Astrocyte of the spinal cord (primary cell): ENCODE data around the gene AZGP1.
"Not testable (repeated sequence)": the region's sequence is repeated elsewhere in the genome, so short reads cannot be mapped to it uniquely, and the experiment has no call there.

Experiments
- DNase-seq: peaks from one replicate; pipeline ENCODE4 v3.0.0; 2011; ENCODE audit warnings: low read depth, low spot score
- H3K4me3 ChIP-seq: 2 replicates; pipeline ENCODE4 v1.5.1; 2011; ENCODE audit warnings: low read depth, mild to moderate bottlenecking, low read length, moderate library complexity
- CTCF ChIP-seq: IDR thresholded peaks from 2 replicates; pipeline ENCODE4 v1.5.1; 2012; ENCODE audit warnings: low read depth, mild to moderate bottlenecking, low read length, inconsistent platforms
- in situ Hi-C: cut with HindIII; loops from 2 replicates; pipeline ENCODE4 v1.10.0; 2017; ENCODE audit warnings: low sequenced_read_pairs

AZGP1 gene

DNA sequence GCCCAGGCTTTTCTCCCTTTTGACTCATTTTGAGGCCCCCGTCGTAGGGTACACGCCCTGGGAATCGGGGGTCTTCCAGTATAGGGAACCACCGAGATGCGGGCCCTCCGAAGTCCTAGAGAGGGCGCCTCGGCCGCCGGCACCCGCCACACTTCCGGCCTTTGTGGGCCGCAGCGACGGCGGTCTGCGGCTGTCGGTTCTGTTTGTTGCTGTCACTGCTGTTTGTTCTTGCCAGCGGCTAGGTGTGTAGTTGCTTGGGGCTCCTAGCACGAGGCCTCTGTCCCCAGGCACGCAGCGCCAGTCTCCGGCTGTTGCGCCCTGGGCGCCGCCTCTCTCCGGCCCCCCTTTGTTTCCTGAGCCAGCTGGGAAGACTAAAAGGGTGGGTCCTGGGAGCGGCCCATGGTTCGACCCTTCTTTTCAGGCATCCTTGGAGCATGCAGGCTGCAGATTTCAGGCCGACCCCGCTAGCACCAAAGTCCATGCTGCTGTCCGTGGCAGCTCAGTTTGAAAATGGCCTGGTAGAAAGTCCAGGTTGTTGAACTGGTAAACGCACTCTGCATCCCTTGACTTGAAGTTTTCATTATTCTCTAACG is 21.8 kb upstream of the AZGP1 start:
- TF ChIP-seq CTCF = peak; percentile 27
- DNase-seq = peak; percentile 27
- H3K4me3 ChIP-seq = peak overlapping the region; percentile 39
- in situ Hi-C loops = no loop called here

- no peak for DNase-seq
- in situ Hi-C loops = no loop called here
- TF ChIP-seq CTCF = no peak
- peak overlapping the region; percentile 39 for H3K4me3 ChIP-seq
Measured at GRCh38 chr7:99996755-99997544, 21.1 kb upstream of the AZGP1 start.

DNA sequence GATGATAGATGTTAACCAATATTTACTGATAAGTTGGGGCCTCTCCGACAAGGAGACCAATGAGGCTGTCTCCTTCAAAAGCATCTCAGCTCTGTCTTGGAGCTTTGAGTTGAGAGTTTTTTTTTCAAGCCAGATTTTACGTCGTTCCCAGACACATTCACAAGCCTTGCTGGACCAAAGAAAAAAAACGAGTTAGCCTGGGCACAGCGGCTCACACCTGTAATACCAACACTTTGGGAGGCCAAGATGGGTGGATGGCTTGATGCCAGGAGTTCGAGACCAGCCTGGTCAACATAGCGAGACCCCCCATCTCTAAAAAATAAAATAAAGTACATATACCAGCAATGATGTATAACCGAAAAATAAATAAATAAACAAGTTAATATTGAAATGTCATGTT is 19.0 kb upstream of the AZGP1 start:
- in situ Hi-C loops = no loop called here
- no peak for DNase-seq
- H3K4me3 ChIP-seq = no peak overlapping the region
- TF ChIP-seq CTCF = no peak

DNA sequence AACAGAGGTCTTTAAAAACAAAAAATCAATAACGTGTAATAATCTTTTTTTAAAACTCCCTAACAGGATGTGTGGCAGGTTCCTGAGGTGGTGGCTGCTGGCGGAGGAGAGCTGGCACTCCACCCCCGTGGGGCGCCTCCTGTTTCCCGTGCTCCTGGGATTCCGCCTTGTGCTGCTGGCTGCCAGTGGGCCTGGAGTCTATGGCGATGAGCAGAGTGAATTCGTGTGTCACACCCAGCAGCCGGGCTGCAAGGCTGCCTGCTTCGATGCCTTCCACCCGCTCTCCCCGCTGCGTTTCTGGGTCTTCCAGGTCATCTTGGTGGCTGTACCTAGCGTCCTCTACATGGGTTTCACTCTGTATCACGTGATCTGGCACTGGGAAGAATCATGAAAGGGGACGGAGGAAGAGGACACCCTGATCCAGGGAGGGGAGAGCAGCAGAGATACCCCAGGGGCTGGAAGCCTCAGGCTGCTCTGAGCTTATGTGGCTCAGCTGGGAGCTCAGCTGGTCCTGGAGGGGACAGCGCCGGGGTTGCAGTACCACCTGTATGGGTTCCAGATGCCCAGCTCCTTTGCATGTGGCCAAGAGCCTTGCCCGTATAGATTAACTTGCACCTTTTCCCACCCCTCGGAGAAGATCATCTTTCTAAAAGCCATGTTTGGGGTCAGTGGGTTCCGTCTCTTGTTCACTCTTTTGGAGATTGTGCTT is 16.7 kb upstream of the AZGP1 start:
- no peak for TF ChIP-seq CTCF
- in situ Hi-C loops = no loop called here
- no peak for DNase-seq
- H3K4me3 ChIP-seq = no peak overlapping the region

DNA sequence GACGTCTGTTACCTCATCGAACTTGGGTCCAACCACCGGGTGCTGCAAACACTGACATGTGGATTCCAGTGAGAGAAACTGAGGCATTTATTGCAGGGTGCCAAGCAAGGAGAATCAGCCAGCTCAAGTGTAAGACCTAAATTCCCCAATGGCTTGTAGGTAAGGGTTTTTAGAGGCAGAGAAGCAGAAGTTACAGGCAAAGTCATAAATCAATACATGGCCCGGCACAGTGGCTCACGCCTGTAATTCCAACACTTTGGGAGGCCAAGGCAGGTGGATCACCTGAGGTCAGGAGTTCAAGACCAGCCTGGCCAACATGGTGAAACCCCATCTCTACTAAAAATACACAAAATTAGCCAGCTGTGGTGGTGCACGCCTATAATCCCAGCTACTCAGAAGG is 15.7 kb upstream of the AZGP1 start:
- in situ Hi-C loops, H3K4me3 ChIP-seq, DNase-seq: not testable (repeated sequence)

- no peak for DNase-seq
- peak overlapping the region; percentile 33 for H3K4me3 ChIP-seq
- no peak for TF ChIP-seq CTCF
- in situ Hi-C loops = no loop called here
Measured at GRCh38 chr7:99990460-99990852, 14.6 kb upstream of the AZGP1 start.

- no peak for TF ChIP-seq CTCF
- in situ Hi-C loops = no loop called here
- no peak overlapping the region for H3K4me3 ChIP-seq
- no peak for DNase-seq
Measured at GRCh38 chr7:99987846-99988245, 12.0 kb upstream of the AZGP1 start.

DNA sequence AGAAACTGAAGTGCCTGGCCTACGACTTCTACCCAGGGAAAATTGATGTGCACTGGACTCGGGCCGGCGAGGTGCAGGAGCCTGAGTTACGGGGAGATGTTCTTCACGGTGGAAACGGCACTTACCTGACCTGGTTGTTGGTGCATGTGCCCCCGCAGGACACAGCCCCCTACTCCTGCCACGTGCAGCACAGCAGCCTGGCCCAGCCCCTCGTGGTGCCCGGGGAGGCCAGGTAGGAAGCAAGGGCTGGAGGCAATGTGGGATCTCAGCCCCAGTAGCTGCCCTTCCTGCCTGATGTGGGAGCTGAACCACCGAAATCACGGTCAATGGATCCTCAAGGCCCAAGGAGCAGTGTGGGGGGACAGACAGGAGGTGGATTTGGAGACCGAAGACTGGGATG is 11.5 kb upstream of the AZGP1 start:
- DNase-seq, in situ Hi-C loops: not testable (repeated sequence)

More for the DNA sequence above, 11.5 kb upstream of the AZGP1 start:
- not testable (repeated sequence) for H3K4me3 ChIP-seq
